Measurements from ENCODE around the gene CDH20. TPM values are rescaled to one million over a fixed set of nuclear protein-coding genes. Genes with fewer than 3 reads are reported as not detected.

Gene CDH20
- total RNA-seq, 4 donors from 2014 or later, result 0.14 TPM; not detected in 3

- Histone ChIP-seq H3K36me3 (no peaks in the 10 kb centered on the region), H3K27ac (no peak overlapping the region), H3K4me1 (peaks cover 0 to 12% (median 8%) of the 10 kb centered on the region in 4 donors), H3K4me3 (no peak overlapping the region), H3K9me3 (no peaks in the 10 kb centered on the region), H3K27me3 (peaks cover 23% of the 10 kb centered on the region)
- WGBS, 2 donors (ENCODE audit: low coverage in 1 of 2), result 69 to 70% methylated on average over 3 of the region's 3 CpGs
- intact Hi-C loops (cut with DNase I; ENCODE audit: low total_unique reads) (no loop called here), in situ Hi-C loops (cut with MboI; ENCODE audit: low pct_ligation_motif_present in 1 of 4, low pct_unique_long_range_greater_than_20kb in 1 of 4, low sequenced_read_pairs in 3 of 4) (loop anchor here in 3 of 4 donors (10.0 to 25.0 kb wide), 2 partner anchors 165 to 183 kb away; no protein-coding TSS in a partner anchor)
- DNase-seq, result no peak
- TF ChIP-seq CTCF (IDR thresholded peaks at IDR 0.05), result no peak
- no peak for TF ChIP-seq EP300 (IDR thresholded peaks at IDR 0.05; ENCODE audit: low read depth)
- no peak for TF ChIP-seq POLR2A (IDR thresholded peaks at IDR 0.05)
- no peak for TF ChIP-seq POLR2AphosphoS5 (IDR thresholded peaks at IDR 0.05)
Measured at GRCh38 chr18:61329398-61329797, 3.8 kb upstream of the CDH20 start.

GRCh38 chr18:61331051-61331450, 2.2 kb upstream of the CDH20 start:
- TF ChIP-seq POLR2A (IDR thresholded peaks at IDR 0.05), result no peak
- no peak for TF ChIP-seq EP300 (IDR thresholded peaks at IDR 0.05; ENCODE audit: low read depth)
- no peak for TF ChIP-seq CTCF (IDR thresholded peaks at IDR 0.05)
- TF ChIP-seq POLR2AphosphoS5 (IDR thresholded peaks at IDR 0.05), result no peak
- in situ Hi-C loops (cut with MboI; ENCODE audit: low pct_ligation_motif_present in 1 of 4, low pct_unique_long_range_greater_than_20kb in 1 of 4, low sequenced_read_pairs in 3 of 4), result loop anchor here in 1 of 4 donors (25.0 kb wide), 1 partner anchor 181 kb away; no protein-coding TSS in a partner anchor
- peaks cover 0 to 20% (median 11%) of the 10 kb centered on the region in 4 donors for H3K4me1 ChIP-seq
- no peaks in the 10 kb centered on the region for H3K9me3 ChIP-seq
- DNase-seq, result no peak
- peaks cover 39% of the 10 kb centered on the region for H3K27me3 ChIP-seq
- no peaks in the 10 kb centered on the region for H3K36me3 ChIP-seq
- intact Hi-C loops (cut with DNase I; ENCODE audit: low total_unique reads), result no loop called here
- WGBS, 2 donors (ENCODE audit: low coverage in 1 of 2), result 69 to 80% methylated on average over 2 to 3 of the region's 3 CpGs
- H3K27ac ChIP-seq, result no peak overlapping the region
- H3K4me3 ChIP-seq, result no peak overlapping the region

GRCh38 chr18:61333746-61334490, 688 bp downstream of the CDH20 start:
- intact Hi-C loops (cut with DNase I; ENCODE audit: low total_unique reads), result no loop called here
- Histone ChIP-seq H3K4me3 (peak overlapping the region in 2 of 4 donors; percentile 20 to 38), H3K9me3 (no peaks in the 10 kb centered on the region), H3K27me3 (peaks cover 47% of the 10 kb centered on the region), H3K27ac (no peak overlapping the region), H3K36me3 (no peaks in the 10 kb centered on the region), H3K4me1 (peaks cover 0 to 22% (median 11%) of the 10 kb centered on the region in 4 donors)
- in situ Hi-C loops (cut with MboI; ENCODE audit: low pct_ligation_motif_present in 1 of 4, low pct_unique_long_range_greater_than_20kb in 1 of 4, low sequenced_read_pairs in 3 of 4), result loop anchor here in 1 of 4 donors (25.0 kb wide), 1 partner anchor 178 kb away; no protein-coding TSS in a partner anchor
- TF ChIP-seq EP300 (IDR thresholded peaks at IDR 0.05; ENCODE audit: low read depth), result no peak
- no peak for TF ChIP-seq POLR2A (IDR thresholded peaks at IDR 0.05)
- TF ChIP-seq POLR2AphosphoS5 (IDR thresholded peaks at IDR 0.05), result no peak
- 12% methylated on average over 66 of the region's 73 CpGs; no CpG with 5 or more reads in 1 of the 2 donors for WGBS, 2 donors (ENCODE audit: low coverage in 1 of 2)
- no peak for DNase-seq

GRCh38 chr18:61334491-61334850, 1.2 kb downstream of the CDH20 start:
- no peak overlapping the region for H3K27ac ChIP-seq
- in situ Hi-C loops (cut with MboI; ENCODE audit: low pct_ligation_motif_present in 1 of 4, low pct_unique_long_range_greater_than_20kb in 1 of 4, low sequenced_read_pairs in 3 of 4), result loop anchor here in 1 of 4 donors (25.0 kb wide), 1 partner anchor 178 kb away; no protein-coding TSS in a partner anchor
- no peaks in the 10 kb centered on the region for H3K36me3 ChIP-seq
- TF ChIP-seq POLR2AphosphoS5 (IDR thresholded peaks at IDR 0.05), result no peak
- TF ChIP-seq EP300 (IDR thresholded peaks at IDR 0.05; ENCODE audit: low read depth), result no peak
- no peak for TF ChIP-seq CTCF (IDR thresholded peaks at IDR 0.05)
- no peak for TF ChIP-seq POLR2A (IDR thresholded peaks at IDR 0.05)
- intact Hi-C loops (cut with DNase I; ENCODE audit: low total_unique reads), result no loop called here
- H3K9me3 ChIP-seq, result no peaks in the 10 kb centered on the region
- no peak for DNase-seq
- H3K4me3 ChIP-seq, result peak overlapping the region in 2 of 4 donors; percentile 20 to 38
- H3K27me3 ChIP-seq, result peaks cover 47% of the 10 kb centered on the region
- H3K4me1 ChIP-seq, result peaks cover 0 to 22% (median 11%) of the 10 kb centered on the region in 4 donors
- 7 to 12% methylated on average over 5 to 13 of the region's 13 CpGs for WGBS, 2 donors (ENCODE audit: low coverage in 1 of 2)

Data from transverse colon (tissue), 4 donors.